LNCAP (cell line): ENCODE results near the gene TMEM225B.

Source experiments
- TF ChIP-seq, protein P1 (sequence below): fragments of 450-650 bp; IDR thresholded peaks from 2 replicates; pipeline ENCODE4 v1.5.1; 2017; ENCODE audit warnings: mild to moderate bottlenecking

TMEM225B gene

DNA sequence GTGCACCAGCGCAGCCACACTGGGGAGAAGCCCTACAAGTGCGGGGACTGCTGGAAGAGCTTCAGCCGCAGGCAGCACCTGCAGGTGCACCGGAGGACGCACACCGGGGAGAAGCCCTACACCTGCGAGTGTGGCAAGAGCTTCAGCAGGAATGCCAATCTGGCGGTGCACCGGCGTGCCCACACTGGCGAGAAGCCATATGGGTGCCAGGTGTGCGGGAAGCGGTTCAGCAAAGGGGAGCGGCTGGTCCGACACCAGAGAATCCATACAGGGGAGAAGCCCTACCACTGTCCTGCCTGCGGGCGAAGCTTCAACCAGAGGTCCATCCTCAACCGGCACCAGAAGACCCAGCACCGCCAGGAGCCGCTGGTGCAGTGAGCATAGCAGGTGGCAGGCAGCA, 31.6 kb downstream of the TMEM225B start:
- TF ChIP-seq, protein P1, sequence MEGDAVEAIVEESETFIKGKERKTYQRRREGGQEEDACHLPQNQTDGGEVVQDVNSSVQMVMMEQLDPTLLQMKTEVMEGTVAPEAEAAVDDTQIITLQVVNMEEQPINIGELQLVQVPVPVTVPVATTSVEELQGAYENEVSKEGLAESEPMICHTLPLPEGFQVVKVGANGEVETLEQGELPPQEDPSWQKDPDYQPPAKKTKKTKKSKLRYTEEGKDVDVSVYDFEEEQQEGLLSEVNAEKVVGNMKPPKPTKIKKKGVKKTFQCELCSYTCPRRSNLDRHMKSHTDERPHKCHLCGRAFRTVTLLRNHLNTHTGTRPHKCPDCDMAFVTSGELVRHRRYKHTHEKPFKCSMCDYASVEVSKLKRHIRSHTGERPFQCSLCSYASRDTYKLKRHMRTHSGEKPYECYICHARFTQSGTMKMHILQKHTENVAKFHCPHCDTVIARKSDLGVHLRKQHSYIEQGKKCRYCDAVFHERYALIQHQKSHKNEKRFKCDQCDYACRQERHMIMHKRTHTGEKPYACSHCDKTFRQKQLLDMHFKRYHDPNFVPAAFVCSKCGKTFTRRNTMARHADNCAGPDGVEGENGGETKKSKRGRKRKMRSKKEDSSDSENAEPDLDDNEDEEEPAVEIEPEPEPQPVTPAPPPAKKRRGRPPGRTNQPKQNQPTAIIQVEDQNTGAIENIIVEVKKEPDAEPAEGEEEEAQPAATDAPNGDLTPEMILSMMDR = no peak

DNA sequence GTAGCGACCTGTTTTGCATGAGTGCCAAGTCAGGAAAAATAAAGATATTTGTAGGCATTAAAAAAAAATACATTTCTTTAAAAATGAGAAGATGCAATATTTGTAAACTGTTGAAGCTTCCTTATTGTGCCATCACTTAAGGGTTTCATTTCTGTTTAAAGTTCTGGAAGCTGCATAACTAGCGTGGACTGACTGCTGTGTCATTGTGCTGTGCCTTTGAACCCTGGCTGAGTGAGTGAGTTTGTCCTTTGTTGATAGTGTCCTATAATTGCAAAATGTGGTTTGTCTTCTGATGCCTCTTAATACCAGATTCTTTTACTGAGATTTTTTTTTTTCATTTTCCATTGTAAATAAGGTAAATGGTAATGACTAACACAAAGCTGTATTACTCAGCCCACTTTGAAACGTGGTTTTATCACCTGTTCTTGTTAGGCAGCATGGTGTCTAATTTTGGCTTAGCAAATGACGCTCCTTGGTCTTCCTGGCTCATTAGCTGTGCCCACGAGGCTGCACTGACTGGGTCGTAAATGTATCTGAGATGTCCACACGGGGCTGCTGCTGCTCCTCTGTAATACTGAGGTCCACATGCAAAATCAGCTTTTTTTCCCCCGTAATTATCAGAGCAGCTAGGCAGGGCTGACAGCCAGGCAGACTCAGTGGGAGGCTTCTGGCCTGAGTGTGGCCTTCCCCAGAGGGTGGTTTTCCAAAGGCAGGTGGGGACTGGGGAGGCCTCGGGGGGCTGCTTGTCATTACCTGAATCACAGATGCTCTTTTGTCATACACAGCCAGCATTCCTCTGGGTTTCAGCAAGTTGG, 33.4 kb downstream of the TMEM225B start:
- TF ChIP-seq, protein P1 = peak; percentile 51

DNA sequence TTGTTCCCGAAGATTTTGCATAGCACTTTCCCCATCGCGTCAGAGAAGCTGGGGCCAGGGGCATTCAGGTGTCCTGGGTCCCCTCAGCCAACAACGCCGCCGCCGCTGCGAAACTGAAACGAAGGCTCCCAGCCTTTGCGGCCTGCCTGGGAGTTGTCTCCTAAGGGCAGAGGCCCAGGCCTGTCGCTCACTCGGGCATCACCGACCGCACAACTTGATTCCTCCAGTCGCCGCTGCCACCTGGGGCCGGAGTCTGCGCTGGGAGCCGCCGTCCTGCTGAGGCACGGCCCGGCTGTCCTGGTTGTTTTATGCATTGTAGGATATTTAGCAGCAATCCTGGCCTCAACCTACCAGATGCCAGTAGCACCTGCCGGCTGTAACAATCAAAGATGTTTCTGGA, 40.7 kb downstream of the TMEM225B start:
- TF ChIP-seq, protein P1 = no peak

DNA sequence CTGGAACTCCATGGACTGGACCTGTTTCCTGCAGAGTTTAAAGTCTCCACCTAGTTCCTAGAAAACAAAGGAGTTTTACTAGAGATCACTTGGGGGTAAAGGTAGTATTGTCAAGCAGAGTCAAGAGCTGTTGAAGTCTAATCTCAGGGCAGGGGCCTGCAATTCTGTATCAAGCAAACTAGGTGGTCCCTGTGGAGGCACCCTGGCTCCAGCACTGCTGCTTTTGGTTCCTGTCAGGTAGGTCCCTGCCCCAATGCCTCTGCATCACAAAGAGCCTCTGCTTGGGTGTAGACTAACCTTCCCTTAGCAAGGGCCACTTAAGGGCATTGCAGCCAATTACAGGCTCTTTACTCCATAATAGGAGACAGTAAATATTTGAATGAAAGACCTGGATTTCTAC, 41.2 kb downstream of the TMEM225B start:
- TF ChIP-seq, protein P1 = no peak

DNA sequence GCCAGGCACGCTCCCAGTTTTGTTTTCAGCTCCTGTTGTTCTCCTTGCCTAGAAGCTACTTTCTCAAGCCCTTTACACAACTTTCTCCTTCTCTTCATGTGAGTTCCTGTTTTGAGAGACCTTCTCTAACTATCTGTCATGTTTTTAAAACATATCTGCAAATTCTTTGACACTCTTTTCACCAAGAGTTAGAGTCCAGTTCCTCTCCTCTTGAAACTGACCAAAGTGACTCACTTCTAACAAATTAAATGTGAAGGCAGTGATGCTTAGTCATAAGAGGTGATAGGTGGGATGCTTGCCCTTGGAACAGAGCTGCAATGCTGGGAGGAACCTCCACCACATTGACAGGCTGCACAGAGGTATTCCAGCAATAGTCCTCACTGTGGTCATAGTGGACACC, 44.0 kb downstream of the TMEM225B start:
- TF ChIP-seq, protein P1 = no peak

DNA sequence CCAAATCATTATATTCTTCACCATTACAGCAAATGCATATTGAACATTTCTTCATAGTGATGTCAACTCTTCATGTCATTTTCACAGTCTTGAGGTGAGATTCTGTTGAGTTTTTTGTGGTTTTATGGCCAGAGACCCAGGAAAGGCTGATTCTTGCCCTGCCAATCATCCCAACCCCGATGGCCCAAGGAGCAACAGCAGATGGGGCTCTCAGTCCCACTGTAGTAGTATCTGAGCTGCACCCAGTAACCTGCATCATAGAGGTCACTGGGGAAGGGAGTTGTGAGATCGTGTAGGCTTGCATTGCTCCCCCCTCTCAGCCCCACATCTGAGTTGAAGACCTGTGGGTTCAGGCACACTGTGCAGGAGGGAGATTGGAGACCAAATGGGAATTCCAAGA, 45.4 kb downstream of the TMEM225B start:
- TF ChIP-seq, protein P1 = no peak

DNA sequence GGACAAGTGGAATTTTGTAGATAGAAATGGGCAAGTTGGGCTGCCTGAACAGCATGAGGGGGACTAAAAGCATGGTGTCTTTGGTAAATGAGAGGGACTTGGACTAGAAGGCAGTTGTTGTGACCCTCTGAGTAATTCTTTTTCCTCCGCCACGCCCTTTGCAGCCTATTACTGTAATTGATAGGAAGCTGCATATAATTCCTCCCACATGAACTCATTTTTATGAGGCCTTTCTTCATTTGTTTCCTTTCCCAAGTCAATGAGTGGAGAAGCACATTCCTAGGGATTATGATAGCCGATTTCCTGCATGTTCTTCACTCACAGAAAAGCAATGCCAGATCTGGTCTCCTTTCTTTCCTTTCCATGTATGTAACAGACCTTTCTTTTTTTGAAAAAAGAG, 46.4 kb downstream of the TMEM225B start:
- TF ChIP-seq, protein P1 = no peak
